GM19035 (cell line): Measurements from ENCODE around the gene JCHAIN.
"Not testable (repeated sequence)": the region's sequence is repeated elsewhere in the genome, so short reads cannot be mapped to it uniquely, and the experiment has no call there.

Experiments
- ATAC-seq: cut with Tn5 transposase; IDR thresholded peaks from one replicate; pipeline ENCODE4 v1.9.1; 2021; ENCODE audit not compliant: unreplicated experiment

Gene JCHAIN

GRCh38 chr4:70666369-70666768 lies at the start of gene JCHAIN:
TSS of gene JCHAIN (minus strand) at chr4:70666508. CDS start at chr4:70666490, 18 bp downstream.
- peak; percentile 61 for ATAC-seq

- ATAC-seq = no peak
These were observed 48.8 kb upstream of the JCHAIN start for GRCh38 chr4:70715097-70715496.

DNA sequence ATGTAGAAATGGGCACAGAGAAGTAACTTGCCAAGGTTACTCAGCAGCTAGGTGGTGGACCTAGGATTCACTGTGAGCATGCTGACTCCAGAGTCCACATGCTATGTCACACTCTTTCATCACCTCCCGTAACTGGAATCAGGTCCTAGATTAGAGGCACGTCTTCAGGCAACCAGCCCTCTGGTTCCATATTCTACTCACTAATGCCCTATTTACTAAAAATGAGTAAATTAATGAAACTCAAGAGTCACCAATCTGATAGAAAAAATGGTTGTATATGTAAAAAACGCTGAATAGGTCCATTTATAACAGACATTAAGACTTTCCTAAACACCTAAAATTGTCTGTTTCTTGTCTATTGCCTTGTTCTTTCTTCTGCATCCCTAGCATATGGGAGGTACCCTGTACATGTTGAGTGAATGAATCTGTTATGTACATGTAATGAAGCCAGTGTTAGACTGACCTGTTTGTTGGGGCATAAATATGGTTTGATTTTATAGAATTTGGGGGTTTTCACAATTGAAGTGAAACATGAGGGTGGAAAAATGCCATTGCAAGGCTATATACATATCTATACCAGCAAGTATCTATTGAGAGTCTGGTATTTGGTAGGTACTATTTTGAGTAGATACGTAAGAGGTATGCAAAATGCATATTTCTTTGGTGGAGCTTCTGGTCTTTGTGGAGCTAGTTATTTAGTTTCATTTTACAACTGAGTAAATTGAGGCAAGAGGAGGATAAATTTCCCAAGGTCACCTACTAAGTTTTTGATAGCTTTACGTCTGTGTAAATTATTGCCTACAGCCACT lies 48.0 kb upstream of the JCHAIN start:
- peak; percentile 54 for ATAC-seq

- peak; percentile 42 for ATAC-seq
These were observed 47.3 kb upstream of the JCHAIN start for GRCh38 chr4:70713453-70714078.

DNA sequence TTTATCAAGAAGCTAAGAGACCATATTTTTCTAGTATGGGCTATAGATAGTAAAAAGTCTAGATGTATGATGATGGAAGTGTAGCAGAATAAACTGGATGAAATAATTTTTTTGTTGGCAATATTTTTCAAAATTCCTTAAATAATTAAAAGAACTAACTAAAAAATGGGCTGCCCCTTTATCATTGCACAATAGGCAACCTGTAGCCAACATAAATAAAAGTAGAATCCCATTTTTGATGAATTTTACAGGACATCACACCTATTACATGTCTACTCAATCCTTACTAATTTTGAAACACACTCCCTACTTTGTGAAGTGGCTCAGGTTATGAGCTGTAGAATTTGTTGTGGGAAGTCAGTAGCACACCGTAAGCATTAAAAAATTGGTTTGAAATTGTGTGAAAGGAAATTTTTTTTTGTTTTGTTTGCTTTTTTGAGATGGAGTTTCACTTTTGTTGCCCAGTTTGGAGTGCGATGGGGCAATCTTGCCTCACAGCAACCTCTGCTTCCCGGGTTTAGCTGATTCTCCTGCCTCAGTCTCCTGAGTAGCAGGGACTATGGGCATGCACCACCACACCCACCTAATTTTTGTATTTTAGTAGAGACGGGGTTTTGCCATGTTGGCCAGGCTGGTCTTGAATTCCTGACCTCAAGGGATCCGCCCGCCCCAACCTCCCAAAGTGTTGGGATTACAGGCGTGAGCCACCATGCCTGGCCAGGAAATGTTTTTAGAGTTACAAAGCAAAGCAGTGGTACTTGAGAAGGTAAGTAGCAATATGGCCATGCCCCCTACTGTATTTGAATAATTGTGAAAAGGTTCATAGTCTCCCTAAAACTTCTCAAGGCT lies 46.5 kb upstream of the JCHAIN start:
- ATAC-seq = no peak

DNA sequence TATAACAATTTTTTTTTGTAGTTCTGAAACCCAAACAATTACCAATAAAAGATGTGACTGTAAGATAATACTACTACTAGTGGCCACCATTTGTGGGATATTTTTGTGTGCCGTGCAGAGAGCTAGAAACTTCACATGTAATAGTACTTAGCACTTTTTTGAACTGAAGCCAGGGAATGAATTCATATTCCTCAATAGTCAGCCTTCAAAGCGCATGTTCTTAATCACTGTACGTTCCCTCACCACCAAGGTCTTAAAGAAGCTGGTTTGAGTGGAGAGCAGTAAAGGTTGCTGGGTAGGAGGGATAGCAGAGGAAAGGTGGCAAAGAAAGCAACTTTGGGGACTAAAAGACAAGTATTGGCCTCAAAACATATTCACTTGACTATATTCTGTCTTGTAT lies 45.8 kb upstream of the JCHAIN start:
- ATAC-seq = no peak

DNA sequence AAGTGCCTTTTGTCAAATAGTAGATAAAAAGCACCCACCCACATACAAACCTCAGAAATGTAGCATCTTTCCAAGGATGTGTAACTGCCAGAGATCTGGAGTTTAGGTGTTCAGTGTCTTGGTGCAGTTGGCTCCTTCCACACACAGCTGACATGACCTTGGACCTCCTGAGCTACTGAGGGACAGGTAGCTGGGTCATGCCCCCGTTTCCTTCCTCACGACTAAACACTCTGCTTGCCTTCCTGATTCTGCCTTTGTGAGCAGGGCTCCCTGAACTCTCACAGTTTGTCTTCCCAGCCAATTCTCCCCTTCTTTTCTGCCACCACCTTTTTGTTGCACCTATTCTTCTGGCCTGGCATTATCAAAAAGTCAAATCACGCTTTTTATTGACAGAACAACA lies 45.3 kb upstream of the JCHAIN start:
- no peak for ATAC-seq

DNA sequence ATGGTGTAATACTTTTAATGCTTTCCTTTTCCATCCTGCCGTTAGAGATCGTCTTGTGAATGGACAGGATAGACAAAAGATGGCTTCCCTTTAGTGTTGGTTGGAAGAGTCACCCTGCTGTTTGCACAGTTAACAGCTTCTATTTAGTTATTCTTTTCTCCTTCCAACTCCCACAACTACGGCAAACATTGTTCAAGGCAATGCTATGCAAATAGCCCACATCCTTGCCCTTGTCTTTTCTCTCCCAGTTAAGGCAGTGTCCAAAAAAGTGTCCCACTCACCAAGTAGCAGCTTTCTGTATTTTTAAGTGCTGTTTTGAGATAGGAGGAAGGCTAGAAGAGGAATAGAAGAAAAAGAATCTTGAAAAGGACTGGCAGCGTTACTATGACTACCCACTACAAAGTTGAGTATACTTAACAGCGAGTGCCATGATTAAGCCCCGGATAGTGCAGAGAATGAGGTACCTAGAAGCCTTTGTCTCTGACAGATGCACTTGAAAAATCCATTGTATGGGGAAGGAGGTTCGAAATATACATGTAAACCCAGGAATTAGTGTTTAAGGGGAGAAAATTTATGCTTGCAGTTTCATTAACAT lies 43.4 kb upstream of the JCHAIN start:
- ATAC-seq = no peak

DNA sequence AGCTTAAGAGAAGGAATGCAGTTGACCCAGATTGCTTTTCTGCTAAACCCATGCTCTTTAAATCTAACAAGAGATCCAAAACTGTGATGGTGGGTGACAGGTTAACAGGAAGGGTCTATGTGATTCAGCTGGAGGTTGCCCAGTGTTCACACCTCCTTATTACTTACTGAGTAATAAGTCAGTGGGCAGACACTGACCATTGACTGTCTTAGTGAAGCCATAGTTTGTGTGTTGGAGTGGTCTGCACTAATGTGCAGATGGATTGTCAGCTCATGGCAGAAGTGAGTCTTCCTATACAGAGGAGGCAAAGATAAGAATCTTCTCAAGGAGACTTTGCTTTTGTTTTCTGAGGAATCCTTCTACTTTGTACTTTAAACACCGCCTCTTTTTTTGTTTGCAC lies 40.2 kb upstream of the JCHAIN start:
- no peak for ATAC-seq

GRCh38 chr4:70706044-70706461 lies 39.7 kb upstream of the JCHAIN start:
- ATAC-seq = no peak

DNA sequence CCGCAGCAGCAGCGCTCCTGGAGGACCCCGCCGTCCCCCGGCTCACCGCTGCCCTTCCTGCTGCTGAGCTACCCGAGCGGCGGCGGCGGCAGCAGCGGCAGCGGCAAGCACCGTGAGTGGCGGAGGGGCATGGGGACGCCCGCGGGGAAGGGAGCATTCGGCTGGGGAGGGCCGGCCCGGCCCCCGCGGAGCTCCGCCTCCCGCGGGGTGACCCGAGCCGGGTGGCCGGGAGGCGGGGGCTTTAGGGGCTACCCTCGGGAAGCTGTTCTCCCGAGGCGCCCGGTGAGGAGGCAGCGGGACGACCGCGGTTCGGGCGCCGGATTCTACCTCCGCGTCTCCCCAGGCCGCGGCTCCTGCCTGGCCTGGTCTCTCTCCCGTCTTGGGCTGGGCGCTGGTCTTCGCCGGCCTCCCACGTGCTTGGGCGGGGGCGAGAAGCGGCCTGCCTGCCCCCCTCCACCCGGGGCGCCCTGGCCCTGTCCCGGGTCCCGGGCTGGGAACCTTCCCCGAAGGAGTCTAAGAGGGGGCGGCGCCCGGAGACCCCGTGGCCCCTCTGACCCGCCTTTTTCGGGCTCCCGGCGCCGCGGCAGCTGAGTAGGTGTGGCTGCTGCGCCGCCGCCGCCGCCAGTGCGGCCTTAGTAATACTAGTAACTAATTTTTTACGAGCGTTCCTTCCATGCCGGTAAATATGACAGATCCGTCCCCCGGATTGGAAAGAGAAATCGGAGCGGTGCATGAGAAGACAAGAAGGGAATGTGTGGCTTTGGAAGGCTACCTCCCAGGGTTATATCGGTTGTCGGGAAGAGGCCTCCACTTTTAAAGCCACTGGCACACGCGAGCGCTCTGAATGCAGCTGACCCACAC lies 39.1 kb upstream of the JCHAIN start:
- peak; percentile 57 for ATAC-seq

DNA sequence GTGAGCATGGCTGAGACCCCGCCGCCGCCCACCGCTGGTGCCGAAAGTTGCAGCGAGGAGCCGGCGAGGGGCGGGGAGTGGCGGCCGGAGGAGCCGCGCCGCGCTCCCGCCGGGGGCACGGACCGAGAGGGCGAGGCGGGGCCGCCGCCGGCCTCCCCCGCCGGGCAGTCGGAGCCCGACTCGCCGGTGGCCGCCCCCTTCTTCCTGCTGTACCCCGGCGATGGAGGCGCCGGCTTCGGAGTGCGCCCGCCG lies 38.5 kb upstream of the JCHAIN start:
- peak; percentile 36 for ATAC-seq

GRCh38 chr4:70704215-70704930 lies 38.1 kb upstream of the JCHAIN start:
- ATAC-seq = peak; percentile 59

GRCh38 chr4:70703619-70704214 lies 37.4 kb upstream of the JCHAIN start:
- no peak for ATAC-seq

- ATAC-seq = not testable (repeated sequence)
These were observed 36.3 kb upstream of the JCHAIN start for GRCh38 chr4:70702592-70702991.

DNA sequence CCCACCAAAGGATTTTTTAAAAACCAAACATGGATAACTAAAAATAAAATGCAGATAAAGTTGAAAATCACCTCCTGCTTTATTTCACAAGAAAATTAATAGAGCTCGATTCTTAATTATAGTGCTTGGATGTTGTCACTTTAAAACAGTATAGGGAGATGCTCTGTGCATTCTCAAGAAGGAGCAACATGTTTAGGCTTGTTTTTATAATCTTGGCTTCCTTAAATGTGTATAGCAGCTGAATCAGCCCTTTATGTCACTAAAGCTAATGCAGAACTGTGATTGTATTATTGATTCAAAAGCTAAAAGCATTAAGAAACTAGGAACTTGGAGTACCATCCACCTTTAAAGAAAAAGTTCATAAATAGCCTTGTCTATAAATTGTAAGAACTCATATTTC lies 35.0 kb upstream of the JCHAIN start:
- ATAC-seq = no peak

- ATAC-seq = no peak
These were observed 34.4 kb upstream of the JCHAIN start for GRCh38 chr4:70700712-70701111.

GRCh38 chr4:70698435-70698834 lies 32.1 kb upstream of the JCHAIN start:
- ATAC-seq = not testable (repeated sequence)

DNA sequence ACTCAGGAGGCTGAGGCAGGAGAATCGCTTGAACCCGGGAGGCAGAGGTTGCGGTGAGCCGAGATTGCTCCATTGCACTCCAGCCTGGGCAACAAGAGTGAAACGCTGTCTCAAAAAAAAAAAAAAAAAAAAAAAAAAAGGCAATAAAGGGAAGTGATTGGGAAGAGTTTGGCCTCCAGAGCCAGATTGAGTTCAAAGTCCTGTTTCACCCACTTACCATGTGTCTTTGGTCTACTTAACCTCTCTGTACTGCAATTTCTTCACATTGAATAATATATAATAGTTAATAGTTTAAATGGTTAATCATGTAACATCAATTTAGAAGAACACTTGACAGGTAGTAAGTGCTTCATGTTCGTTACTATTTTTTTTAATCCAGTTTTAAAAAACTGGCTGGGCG lies 28.3 kb upstream of the JCHAIN start:
- ATAC-seq = not testable (repeated sequence)

- no peak for ATAC-seq
These were observed 25.4 kb upstream of the JCHAIN start for GRCh38 chr4:70691661-70692060.
